ENCODE measurements around the gene OTP. TPM values are rescaled to one million over a fixed set of nuclear protein-coding genes. Genes with fewer than 3 reads are reported as not detected.

Gene OTP
- polyA plus RNA-seq, 1 of the 3 experiments (the other 2 are of a cell fraction) = not detected

DNA sequence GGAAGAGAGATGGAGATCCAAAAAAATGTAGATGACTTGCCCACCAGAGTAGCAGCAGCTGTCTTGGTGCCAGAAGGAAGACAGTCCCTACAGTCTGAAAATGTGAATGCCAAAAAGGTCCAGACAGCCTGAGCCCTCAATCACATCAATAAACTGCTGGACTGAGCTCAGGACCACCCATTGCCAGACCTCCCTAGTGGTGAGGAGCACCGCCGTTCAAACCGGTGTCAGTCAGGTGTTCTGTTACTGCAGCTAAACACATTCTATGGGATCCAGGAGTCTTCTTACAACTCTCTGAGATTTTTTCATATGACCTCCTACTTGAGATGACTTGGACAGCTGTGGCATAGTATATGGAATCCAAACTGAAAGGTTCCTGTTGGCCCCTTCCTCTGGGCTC lies 32.0 kb upstream of the OTP start:
- Histone ChIP-seq H3K79me2 (ENCODE audit: insufficient read depth) (no peaks in the 10 kb centered on the region), H3K9me3 (no peaks in the 10 kb centered on the region), H3K9ac (no peak overlapping the region), H3K9me2 (no peaks in the 10 kb centered on the region), H3K4me2 (no peak overlapping the region), H3K4me3 (ENCODE audit: low read depth in 2 of 2, low read length in 1 of 2) (no peak overlapping the region), H2AFZ (ENCODE audit: low read depth) (no peak overlapping the region), H3K4me1 (ENCODE audit: control insufficient read depth in 1 of 2, insufficient read depth in 2 of 2, low read depth in 1 of 2, low read length in 1 of 2) (no peaks in the 10 kb centered on the region), H4K20me1 (ENCODE audit: insufficient read depth) (no peaks in the 10 kb centered on the region), H3K36me3 (replicated peaks in 1 of 2; ENCODE audit: control insufficient read depth in 1 of 2, insufficient read depth in 2 of 2, low read length in 1 of 2) (no peaks in the 10 kb centered on the region), H3K27me3 (ENCODE audit: insufficient read depth) (peaks cover 16% of the 10 kb centered on the region; the same call in 1 of the 2 replicates), H3K27ac (ENCODE audit: low read depth in 2 of 2, low read length in 1 of 2) (no peak overlapping the region), H3F3A (replicated peaks; ENCODE audit: insufficient read depth) (no peaks in the 10 kb centered on the region)
- CTCF ChIA-PET = no interaction called here
- WGBS (ENCODE audit: low lambda C conversion rate) = 75% methylated on average over 3 of the region's 3 CpGs
- TF ChIP-seq POLR2AphosphoS5 (IDR thresholded peaks at IDR 0.05; ENCODE audit: low read depth, low read length) (no peak), RXRA (IDR thresholded peaks at IDR 0.05; ENCODE audit: borderline replicate concordance, low read depth) (no peak)
- TF ChIP-seq, protein P1, sequence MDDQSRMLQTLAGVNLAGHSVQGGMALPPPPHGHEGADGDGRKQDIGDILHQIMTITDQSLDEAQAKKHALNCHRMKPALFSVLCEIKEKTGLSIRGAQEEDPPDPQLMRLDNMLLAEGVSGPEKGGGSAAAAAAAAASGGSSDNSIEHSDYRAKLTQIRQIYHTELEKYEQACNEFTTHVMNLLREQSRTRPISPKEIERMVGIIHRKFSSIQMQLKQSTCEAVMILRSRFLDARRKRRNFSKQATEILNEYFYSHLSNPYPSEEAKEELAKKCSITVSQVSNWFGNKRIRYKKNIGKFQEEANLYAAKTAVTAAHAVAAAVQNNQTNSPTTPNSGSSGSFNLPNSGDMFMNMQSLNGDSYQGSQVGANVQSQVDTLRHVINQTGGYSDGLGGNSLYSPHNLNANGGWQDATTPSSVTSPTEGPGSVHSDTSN (IDR thresholded peaks at IDR 0.05) = no peak
- no peak for DNase-seq
- POLR2A ChIA-PET = no interaction called here

DNA sequence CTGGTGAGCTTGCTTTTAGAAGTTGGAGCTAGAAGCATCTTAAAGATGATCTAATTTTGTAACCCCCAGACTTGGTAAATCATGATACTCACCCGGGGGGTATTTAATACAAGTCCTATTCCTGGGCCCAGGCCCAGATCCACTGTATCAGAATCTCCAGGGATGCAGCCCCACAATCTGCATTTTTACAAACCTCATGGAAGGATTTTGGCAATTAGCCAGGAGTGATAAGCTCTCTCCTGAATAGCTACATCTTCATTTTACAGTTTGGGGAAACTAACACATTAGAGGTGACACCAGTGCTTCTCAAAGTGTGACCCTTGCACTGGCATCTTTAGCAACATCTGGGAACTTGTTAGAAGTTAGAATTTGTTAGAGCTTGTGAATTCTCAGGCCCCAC lies 31.2 kb upstream of the OTP start:
- Histone ChIP-seq H3K9ac (no peak overlapping the region), H3K4me2 (no peak overlapping the region), H3K27ac (ENCODE audit: low read depth in 2 of 2, low read length in 1 of 2) (no peak overlapping the region), H3K9me3 (no peaks in the 10 kb centered on the region), H4K20me1 (ENCODE audit: insufficient read depth) (no peaks in the 10 kb centered on the region), H3K4me1 (ENCODE audit: control insufficient read depth in 1 of 2, insufficient read depth in 2 of 2, low read depth in 1 of 2, low read length in 1 of 2) (no peaks in the 10 kb centered on the region), H3F3A (replicated peaks; ENCODE audit: insufficient read depth) (no peaks in the 10 kb centered on the region), H3K9me2 (no peaks in the 10 kb centered on the region), H3K4me3 (ENCODE audit: low read depth in 2 of 2, low read length in 1 of 2) (no peak overlapping the region), H3K27me3 (ENCODE audit: insufficient read depth) (peaks cover 16% of the 10 kb centered on the region; the same call in 1 of the 2 replicates), H2AFZ (ENCODE audit: low read depth) (no peak overlapping the region), H3K79me2 (ENCODE audit: insufficient read depth) (no peaks in the 10 kb centered on the region), H3K36me3 (replicated peaks in 1 of 2; ENCODE audit: control insufficient read depth in 1 of 2, insufficient read depth in 2 of 2, low read length in 1 of 2) (no peaks in the 10 kb centered on the region)
- ChIA-PET CTCF (no interaction called here), POLR2A (no interaction called here)
- DNase-seq = no peak
- WGBS (ENCODE audit: low lambda C conversion rate) = 6% methylated on average over 1 of the region's 1 CpG
- TF ChIP-seq RCOR1 (IDR thresholded peaks at IDR 0.05; ENCODE audit: low read length) = no peak
- no peak for TF ChIP-seq TEAD4 (IDR thresholded peaks at IDR 0.05; ENCODE audit: borderline replicate concordance, insufficient read depth)
- TF ChIP-seq FOSL2 (IDR thresholded peaks at IDR 0.05; ENCODE audit: borderline replicate concordance, low read depth) = no peak
- no peak for TF ChIP-seq MXI1 (IDR thresholded peaks at IDR 0.05; ENCODE audit: low read depth, low read length)
- no peak for TF ChIP-seq TCF12 (IDR thresholded peaks at IDR 0.05)
- no peak for TF ChIP-seq TAF1 (IDR thresholded peaks at IDR 0.05; ENCODE audit: borderline replicate concordance, low read depth, low read length)
- TF ChIP-seq NRF1 (IDR thresholded peaks at IDR 0.05; ENCODE audit: low read depth, low read length) = no peak
- TF ChIP-seq YY1 (IDR thresholded peaks at IDR 0.05; ENCODE audit: low read depth) = no peak
- TF ChIP-seq MEF2A (IDR thresholded peaks at IDR 0.05; ENCODE audit: borderline replicate concordance, low read depth) = no peak
- TF ChIP-seq, protein P2, sequence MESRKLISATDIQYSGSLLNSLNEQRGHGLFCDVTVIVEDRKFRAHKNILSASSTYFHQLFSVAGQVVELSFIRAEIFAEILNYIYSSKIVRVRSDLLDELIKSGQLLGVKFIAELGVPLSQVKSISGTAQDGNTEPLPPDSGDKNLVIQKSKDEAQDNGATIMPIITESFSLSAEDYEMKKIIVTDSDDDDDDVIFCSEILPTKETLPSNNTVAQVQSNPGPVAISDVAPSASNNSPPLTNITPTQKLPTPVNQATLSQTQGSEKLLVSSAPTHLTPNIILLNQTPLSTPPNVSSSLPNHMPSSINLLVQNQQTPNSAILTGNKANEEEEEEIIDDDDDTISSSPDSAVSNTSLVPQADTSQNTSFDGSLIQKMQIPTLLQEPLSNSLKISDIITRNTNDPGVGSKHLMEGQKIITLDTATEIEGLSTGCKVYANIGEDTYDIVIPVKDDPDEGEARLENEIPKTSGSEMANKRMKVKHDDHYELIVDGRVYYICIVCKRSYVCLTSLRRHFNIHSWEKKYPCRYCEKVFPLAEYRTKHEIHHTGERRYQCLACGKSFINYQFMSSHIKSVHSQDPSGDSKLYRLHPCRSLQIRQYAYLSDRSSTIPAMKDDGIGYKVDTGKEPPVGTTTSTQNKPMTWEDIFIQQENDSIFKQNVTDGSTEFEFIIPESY (IDR thresholded peaks at IDR 0.05; ENCODE audit: borderline replicate concordance, low read depth) = no peak
- TF ChIP-seq GATA2 (CRISPR knock-in tag; IDR thresholded peaks at IDR 0.05) = no peak
- TF ChIP-seq, protein P3, sequence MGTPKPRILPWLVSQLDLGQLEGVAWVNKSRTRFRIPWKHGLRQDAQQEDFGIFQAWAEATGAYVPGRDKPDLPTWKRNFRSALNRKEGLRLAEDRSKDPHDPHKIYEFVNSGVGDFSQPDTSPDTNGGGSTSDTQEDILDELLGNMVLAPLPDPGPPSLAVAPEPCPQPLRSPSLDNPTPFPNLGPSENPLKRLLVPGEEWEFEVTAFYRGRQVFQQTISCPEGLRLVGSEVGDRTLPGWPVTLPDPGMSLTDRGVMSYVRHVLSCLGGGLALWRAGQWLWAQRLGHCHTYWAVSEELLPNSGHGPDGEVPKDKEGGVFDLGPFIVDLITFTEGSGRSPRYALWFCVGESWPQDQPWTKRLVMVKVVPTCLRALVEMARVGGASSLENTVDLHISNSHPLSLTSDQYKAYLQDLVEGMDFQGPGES (IDR thresholded peaks at IDR 0.05; ENCODE audit: low read depth, low read length) = no peak
- TF ChIP-seq JUND (IDR thresholded peaks at IDR 0.05) = no peak
- no peak for TF ChIP-seq POLR2AphosphoS5 (IDR thresholded peaks at IDR 0.05; ENCODE audit: low read depth, low read length)
- TF ChIP-seq, protein P4, sequence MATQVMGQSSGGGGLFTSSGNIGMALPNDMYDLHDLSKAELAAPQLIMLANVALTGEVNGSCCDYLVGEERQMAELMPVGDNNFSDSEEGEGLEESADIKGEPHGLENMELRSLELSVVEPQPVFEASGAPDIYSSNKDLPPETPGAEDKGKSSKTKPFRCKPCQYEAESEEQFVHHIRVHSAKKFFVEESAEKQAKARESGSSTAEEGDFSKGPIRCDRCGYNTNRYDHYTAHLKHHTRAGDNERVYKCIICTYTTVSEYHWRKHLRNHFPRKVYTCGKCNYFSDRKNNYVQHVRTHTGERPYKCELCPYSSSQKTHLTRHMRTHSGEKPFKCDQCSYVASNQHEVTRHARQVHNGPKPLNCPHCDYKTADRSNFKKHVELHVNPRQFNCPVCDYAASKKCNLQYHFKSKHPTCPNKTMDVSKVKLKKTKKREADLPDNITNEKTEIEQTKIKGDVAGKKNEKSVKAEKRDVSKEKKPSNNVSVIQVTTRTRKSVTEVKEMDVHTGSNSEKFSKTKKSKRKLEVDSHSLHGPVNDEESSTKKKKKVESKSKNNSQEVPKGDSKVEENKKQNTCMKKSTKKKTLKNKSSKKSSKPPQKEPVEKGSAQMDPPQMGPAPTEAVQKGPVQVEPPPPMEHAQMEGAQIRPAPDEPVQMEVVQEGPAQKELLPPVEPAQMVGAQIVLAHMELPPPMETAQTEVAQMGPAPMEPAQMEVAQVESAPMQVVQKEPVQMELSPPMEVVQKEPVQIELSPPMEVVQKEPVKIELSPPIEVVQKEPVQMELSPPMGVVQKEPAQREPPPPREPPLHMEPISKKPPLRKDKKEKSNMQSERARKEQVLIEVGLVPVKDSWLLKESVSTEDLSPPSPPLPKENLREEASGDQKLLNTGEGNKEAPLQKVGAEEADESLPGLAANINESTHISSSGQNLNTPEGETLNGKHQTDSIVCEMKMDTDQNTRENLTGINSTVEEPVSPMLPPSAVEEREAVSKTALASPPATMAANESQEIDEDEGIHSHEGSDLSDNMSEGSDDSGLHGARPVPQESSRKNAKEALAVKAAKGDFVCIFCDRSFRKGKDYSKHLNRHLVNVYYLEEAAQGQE (IDR thresholded peaks at IDR 0.05; ENCODE audit: low read depth, low read length) = no peak
- TF ChIP-seq SMC3 (IDR thresholded peaks at IDR 0.05; ENCODE audit: low read depth, low read length) = no peak
- no peak for TF ChIP-seq NFIC (IDR thresholded peaks at IDR 0.05; ENCODE audit: borderline replicate concordance)

Measured in SK-N-SH (cell line).